Measurements from ENCODE around the gene SPINT3.

The SPINT3 gene, protein sequence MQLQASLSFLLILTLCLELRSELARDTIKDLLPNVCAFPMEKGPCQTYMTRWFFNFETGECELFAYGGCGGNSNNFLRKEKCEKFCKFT

GRCh38 chr20:45515147-45515913 is at the start of gene SPINT3:
Gene SPINT3, minus strand, starts transcription at chr20:45515622. Its CDS starts 14 bp downstream, at chr20:45515608.
- DNase-seq (ENCODE audit: low read depth in 3 of 3, low spot score in 1 of 3), result no peak

GRCh38 chr20:45564760-45565276 is 49.4 kb upstream of the SPINT3 start:
- DNase-seq (ENCODE audit: low read depth in 3 of 3, low spot score in 1 of 3), result no peak

DNA sequence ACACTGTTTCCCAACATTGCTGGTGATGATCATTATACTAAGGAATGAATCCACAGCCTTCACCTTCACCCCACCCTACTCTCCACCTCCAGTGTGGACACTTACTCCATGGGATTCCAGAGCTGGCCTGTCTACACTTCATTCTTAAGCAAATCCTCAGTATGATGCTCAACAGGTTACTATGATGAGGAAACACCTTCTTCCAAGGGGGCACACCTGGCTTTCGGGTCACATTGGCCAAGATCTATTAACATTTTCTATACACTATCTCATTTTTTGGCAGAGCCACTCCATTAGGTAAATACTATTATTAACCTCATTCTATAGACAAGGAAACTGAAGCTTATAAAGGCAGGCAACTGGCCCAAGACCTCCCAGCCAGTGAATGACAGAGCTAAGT is 39.8 kb upstream of the SPINT3 start:
- DNase-seq (ENCODE audit: low read depth in 3 of 3, low spot score in 1 of 3), result no peak

DNA sequence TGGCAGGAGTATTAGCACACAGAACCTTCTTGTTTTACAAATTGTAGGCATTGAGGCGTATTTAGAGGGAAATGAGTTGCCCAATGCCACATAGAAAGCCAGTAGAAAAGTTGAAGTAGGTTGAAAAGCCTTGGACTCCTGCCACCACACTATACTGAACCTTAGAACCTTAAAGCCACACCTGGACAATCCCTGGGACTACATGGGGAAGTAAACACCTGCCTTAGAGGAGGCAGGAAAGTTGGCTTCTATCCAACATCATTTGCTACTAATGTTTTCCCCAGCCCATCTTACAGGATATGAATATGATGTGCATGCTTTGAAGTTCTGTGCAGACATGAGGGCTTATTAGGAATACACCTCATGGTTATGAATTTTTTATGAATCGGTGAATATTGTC is 37.0 kb upstream of the SPINT3 start:
- DNase-seq (ENCODE audit: low read depth in 3 of 3, low spot score in 1 of 3), result no peak

DNA sequence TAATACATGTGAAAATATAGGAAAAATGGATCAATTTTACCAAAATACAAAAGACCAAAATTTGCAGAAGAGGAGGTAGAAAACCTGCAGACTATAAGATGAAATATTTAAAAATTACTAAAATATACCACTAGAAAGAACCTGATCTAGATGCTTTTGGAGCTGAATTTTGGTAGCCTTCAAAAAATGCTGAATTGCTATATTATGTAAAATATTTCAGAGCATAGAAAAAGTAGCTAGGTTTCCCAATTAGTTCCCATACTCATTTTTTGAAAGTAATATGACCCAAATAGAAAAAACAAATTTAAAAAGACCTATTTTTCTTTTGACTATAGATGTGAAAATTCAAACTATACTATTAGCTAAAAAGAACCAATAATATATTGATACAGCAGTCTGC is 35.3 kb upstream of the SPINT3 start:
- DNase-seq (ENCODE audit: low read depth in 3 of 3, low spot score in 1 of 3), result no peak

GRCh38 chr20:45548410-45548809 is 33.0 kb upstream of the SPINT3 start:
- DNase-seq (ENCODE audit: low read depth in 3 of 3, low spot score in 1 of 3), result no peak

DNA sequence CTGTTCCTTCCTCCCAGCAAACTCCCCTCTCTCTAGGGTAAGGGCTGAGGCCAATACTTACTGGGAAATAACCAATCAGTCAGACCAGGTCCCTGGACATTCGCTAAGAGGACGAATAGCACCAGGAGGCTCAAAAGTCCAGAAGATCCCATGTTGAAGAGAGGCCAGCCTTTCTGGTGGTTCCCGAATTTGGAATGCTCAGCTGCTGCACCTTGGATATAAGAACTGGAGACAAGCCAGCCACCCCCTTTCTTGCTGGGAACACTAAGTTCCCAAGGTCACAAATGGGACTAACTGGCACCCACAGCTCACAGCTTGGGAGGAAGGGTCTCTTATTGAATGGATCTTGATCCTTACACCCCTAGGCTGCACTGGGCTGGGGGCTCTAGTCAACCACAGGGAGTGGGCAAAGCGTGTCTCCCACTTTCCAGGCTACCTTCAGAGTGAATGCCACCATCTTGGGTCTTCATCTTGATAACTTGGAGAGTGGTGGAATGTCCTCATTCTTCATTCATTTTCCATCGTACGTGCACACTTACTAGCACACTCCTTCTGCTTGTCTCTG is 31.9 kb upstream of the SPINT3 start, which contains the start of gene EPPIN:
EPPIN (minus strand) TSS at position 196 of the 565 bp plus-strand sequence; CDS start at position 152, 44 bp downstream.
- DNase-seq (ENCODE audit: low read depth in 3 of 3, low spot score in 1 of 3), result no peak

- no peak for DNase-seq (ENCODE audit: low read depth in 3 of 3, low spot score in 1 of 3)
Observed at GRCh38 chr20:45545754-45546453, 30.5 kb upstream of the SPINT3 start.

GRCh38 chr20:45545351-45545750 is 29.9 kb upstream of the SPINT3 start:
- DNase-seq (ENCODE audit: low read depth in 3 of 3, low spot score in 1 of 3), result no peak

DNA sequence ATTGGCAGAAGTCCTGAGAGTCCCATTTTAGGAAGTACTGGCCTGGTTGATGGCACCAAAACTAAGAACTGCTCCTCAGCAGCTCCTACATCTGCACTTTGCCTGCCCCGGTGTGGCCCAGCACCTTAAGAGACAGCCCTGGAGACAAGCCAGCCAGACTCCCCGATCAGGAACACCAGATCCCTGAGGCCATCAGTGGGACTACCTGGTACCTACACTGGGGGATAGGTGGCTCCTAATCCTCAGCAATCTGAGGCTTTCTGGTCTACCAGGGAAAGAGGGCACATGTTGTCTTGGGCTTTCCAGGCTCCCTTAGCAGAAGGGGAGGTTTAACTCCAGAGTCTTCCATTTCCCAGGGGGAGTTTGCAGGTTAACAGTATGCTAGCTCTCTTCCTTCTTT is 24.0 kb upstream of the SPINT3 start, which contains the start of gene WFDC6:
WFDC6 (minus strand) TSS at position 101 of the 400 bp plus-strand sequence; CDS start at position 26, 75 bp downstream.
- no peak for DNase-seq (ENCODE audit: low read depth in 3 of 3, low spot score in 1 of 3)

GRCh38 chr20:45538209-45538799 is 22.9 kb upstream of the SPINT3 start:
- DNase-seq (ENCODE audit: low read depth in 3 of 3, low spot score in 1 of 3), result no peak

GRCh38 chr20:45527294-45527693 is 11.9 kb upstream of the SPINT3 start:
- DNase-seq (ENCODE audit: low read depth in 3 of 3, low spot score in 1 of 3), result no peak

- no peak for DNase-seq (ENCODE audit: low read depth in 3 of 3, low spot score in 1 of 3)
Observed at GRCh38 chr20:45523821-45524220, 8.4 kb upstream of the SPINT3 start.

GRCh38 chr20:45518282-45518681 is 2.9 kb upstream of the SPINT3 start:
- DNase-seq (ENCODE audit: low read depth in 3 of 3, low spot score in 1 of 3), result no peak

GRCh38 chr20:45510242-45510862 is 5.1 kb downstream of the SPINT3 start:
- DNase-seq (ENCODE audit: low read depth in 3 of 3, low spot score in 1 of 3), result no peak

GRCh38 chr20:45509091-45509490 is 6.3 kb downstream of the SPINT3 start:
- no peak for DNase-seq (ENCODE audit: low read depth in 3 of 3, low spot score in 1 of 3)

DNA sequence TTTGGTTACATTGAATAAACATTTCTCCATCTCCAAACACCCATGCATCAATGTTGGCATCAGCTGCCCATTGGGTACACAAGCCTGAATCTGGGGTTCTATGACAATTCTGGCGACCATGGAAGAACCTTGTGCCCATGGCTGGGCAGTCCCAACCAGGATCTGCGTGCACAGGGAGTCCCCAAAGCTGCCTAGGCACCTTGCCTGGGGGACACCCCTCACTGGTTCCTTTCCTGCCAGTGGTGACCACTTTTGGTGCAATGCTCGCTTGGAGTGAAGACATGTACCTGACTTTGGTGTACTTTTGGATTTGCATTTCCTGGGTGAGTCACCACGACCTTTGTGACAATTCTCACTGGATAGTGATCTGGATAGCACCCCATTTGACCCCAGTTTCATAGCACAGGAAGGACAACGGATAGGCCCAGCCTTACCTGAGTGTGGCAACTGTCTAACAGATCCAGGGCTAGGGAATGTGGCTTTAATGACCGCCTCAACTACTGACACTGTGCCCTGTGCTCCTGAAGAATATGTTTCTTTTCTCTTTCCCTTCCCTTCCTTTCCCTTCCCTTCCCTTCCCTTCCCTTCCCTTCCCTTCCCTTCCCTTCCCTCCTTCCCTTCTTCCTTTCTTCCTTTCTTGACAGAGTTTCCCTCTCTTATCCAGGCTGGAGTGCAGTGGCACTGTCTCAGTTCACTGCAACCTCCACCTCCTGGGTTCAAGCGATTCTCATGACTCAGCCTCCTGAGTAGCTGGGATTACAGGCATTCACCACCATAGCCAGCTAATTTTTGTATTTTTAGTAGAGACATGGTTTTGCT is 7.1 kb downstream of the SPINT3 start:
- no peak for DNase-seq (ENCODE audit: low read depth in 3 of 3, low spot score in 1 of 3)

GRCh38 chr20:45507011-45507820 is 8.2 kb downstream of the SPINT3 start:
- no peak for DNase-seq (ENCODE audit: low read depth in 3 of 3, low spot score in 1 of 3)

- DNase-seq (ENCODE audit: low read depth in 3 of 3, low spot score in 1 of 3), result no peak
Observed at GRCh38 chr20:45506398-45506797, 9.0 kb downstream of the SPINT3 start.
